K562 (cell line): ENCODE data around the gene MMP24OS.

Experiments used
- E2F6 ChIP-seq, 2 experiments: IDR thresholded peaks; 2 replicates each; pipeline ENCODE4 v1.6.1; 2011; ENCODE audit warnings: borderline replicate concordance in 1 of 2, control low read depth in 1 of 2, low read depth in 1 of 2, low read length in 1 of 2, mild to moderate bottlenecking in 1 of 2, mixed read lengths in 1 of 2, moderate library complexity in 1 of 2; ENCODE audit not compliant: insufficient read depth in 1 of 2, insufficient read length in 1 of 2, poor library complexity in 1 of 2, severe bottlenecking in 1 of 2; ENCODE audit errors: extremely low read depth in 1 of 2
- ETV6 ChIP-seq, 3 experiments: fragments of 150-350 bp in 1 of 3; sonication (generic) in 1 of 3; formaldehyde crosslinking in 1 of 3; IDR thresholded peaks; 2 replicates each; pipeline versions ENCODE4 v1.6.1 to v1.8.0; 2014 to 2022; ENCODE audit warnings: borderline replicate concordance in 2 of 3, low read depth in 2 of 3, antibody characterized with exemption in 1 of 3, low read length in 1 of 3, mild to moderate bottlenecking in 1 of 3, missing genetic modification reagents in 1 of 3
- KDM1A ChIP-seq, 2 experiments: fragments of 450-650 bp; IDR thresholded peaks; 2 replicates each; pipeline ENCODE4 v1.6.1; 2016; ENCODE audit warnings: mild to moderate bottlenecking in 2 of 2
- LARP7 ChIP-seq: fragments of 450-650 bp; IDR thresholded peaks from 2 replicates; pipeline ENCODE4 v1.6.1; 2016
- MIER1 ChIP-seq: fragments of 450-650 bp; IDR thresholded peaks from 2 replicates; pipeline ENCODE4 v1.6.1; 2016; ENCODE audit warnings: antibody characterized with exemption, mild to moderate bottlenecking, low read depth
- POLR2A ChIP-seq: fragments of 450-650 bp; conservative IDR thresholded peaks from 2 replicates; pipeline ENCODE4 v1.6.1; 2016
- POLR2AphosphoS5 ChIP-seq: IDR thresholded peaks from 2 replicates; pipeline ENCODE4 v1.6.1; 2011; ENCODE audit warnings: mild to moderate bottlenecking, low read depth, low read length, moderate library complexity; ENCODE audit not compliant: control insufficient read depth, insufficient read depth
- SMARCA4 ChIP-seq: fragments of 450-650 bp; IDR thresholded peaks from 2 replicates; pipeline ENCODE4 v1.6.1; 2016
- ZNF551 ChIP-seq: fragments of 250-450 bp; sonication (Bioruptor Pico); IDR thresholded peaks from 2 replicates; pipeline ENCODE4 v1.5.0; 2021; ENCODE audit warnings: mild to moderate bottlenecking, moderate library complexity
- ZZZ3 ChIP-seq: fragments of 450-650 bp; IDR thresholded peaks from 2 replicates; pipeline ENCODE4 v1.6.1; 2016; ENCODE audit warnings: antibody characterized with exemption, mild to moderate bottlenecking, moderate library complexity
- TF ChIP-seq, protein P1 (sequence below), 3 experiments: IDR thresholded peaks in 2 of 3; conservative IDR thresholded peaks in 1 of 3; 2 replicates each; pipeline ENCODE4 v1.5.1; 2011 to 2012; ENCODE audit warnings: low read length in 3 of 3, mild to moderate bottlenecking in 3 of 3, control low read depth in 2 of 3, improper control_type of control experiment in 1 of 3, inconsistent platforms in 1 of 3, low read depth in 1 of 3, mixed read lengths in 1 of 3, moderate library complexity in 1 of 3; ENCODE audit not compliant: insufficient read depth in 2 of 3
- TF ChIP-seq, protein P2 (sequence below): sonication (generic); formaldehyde crosslinking; IDR thresholded peaks from 2 replicates; pipeline ENCODE4 v1.8.0; 2023; ENCODE audit warnings: mild to moderate bottlenecking, missing genetic modification reagents

GRCh38 chr20:35287509-35288324 lies 9.8 kb upstream of the MMP24OS start:
- no peak for TF ChIP-seq E2F6 (IDR thresholded peaks at IDR 0.05; ENCODE audit: borderline replicate concordance in 1 of 2, extremely low read depth in 1 of 2, insufficient read depth in 1 of 2, insufficient read length in 1 of 2, low read depth in 1 of 2, low read length in 1 of 2, poor library complexity in 1 of 2, severe bottlenecking in 1 of 2)
- TF ChIP-seq, protein P1, sequence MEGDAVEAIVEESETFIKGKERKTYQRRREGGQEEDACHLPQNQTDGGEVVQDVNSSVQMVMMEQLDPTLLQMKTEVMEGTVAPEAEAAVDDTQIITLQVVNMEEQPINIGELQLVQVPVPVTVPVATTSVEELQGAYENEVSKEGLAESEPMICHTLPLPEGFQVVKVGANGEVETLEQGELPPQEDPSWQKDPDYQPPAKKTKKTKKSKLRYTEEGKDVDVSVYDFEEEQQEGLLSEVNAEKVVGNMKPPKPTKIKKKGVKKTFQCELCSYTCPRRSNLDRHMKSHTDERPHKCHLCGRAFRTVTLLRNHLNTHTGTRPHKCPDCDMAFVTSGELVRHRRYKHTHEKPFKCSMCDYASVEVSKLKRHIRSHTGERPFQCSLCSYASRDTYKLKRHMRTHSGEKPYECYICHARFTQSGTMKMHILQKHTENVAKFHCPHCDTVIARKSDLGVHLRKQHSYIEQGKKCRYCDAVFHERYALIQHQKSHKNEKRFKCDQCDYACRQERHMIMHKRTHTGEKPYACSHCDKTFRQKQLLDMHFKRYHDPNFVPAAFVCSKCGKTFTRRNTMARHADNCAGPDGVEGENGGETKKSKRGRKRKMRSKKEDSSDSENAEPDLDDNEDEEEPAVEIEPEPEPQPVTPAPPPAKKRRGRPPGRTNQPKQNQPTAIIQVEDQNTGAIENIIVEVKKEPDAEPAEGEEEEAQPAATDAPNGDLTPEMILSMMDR (IDR thresholded peaks at IDR 0.05 in 2 of 3, conservative IDR thresholded peaks at IDR 0.05 in 1 of 3; ENCODE audit: insufficient read depth in 2 of 3, low read depth in 1 of 3, low read length in 3 of 3): no peak
- no peak for TF ChIP-seq MIER1
- TF ChIP-seq ZNF551 (CRISPR knock-in tag): no peak
- TF ChIP-seq POLR2A: no peak
- no peak for TF ChIP-seq ETV6 (IDR thresholded peaks at IDR 0.05; ENCODE audit: borderline replicate concordance in 1 of 2, low read depth in 2 of 2, low read length in 1 of 2)
- no peak for TF ChIP-seq ETV6 (CRISPR knock-in tag; IDR thresholded peaks at IDR 0.05; ENCODE audit: borderline replicate concordance)
- TF ChIP-seq, protein P2, sequence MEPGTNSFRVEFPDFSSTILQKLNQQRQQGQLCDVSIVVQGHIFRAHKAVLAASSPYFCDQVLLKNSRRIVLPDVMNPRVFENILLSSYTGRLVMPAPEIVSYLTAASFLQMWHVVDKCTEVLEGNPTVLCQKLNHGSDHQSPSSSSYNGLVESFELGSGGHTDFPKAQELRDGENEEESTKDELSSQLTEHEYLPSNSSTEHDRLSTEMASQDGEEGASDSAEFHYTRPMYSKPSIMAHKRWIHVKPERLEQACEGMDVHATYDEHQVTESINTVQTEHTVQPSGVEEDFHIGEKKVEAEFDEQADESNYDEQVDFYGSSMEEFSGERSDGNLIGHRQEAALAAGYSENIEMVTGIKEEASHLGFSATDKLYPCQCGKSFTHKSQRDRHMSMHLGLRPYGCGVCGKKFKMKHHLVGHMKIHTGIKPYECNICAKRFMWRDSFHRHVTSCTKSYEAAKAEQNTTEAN (CRISPR knock-in tag): no peak
- no peak for TF ChIP-seq KDM1A (IDR thresholded peaks at IDR 0.05)
- TF ChIP-seq LARP7: no peak
- no peak for TF ChIP-seq SMARCA4
- no peak for TF ChIP-seq POLR2AphosphoS5
- no peak for TF ChIP-seq ZZZ3
